Measurements from ENCODE around the gene LSMEM2.

GRCh38 chr3:50322115-50322385 is 43.2 kb downstream of the LSMEM2 start:
- TF ChIP-seq CTCF (IDR thresholded peaks at IDR 0.05) (no peak), POLR2A (IDR thresholded peaks at IDR 0.05) (no peak), POLR2AphosphoS5 (IDR thresholded peaks at IDR 0.05) (no peak)
